H1 (cell line): ENCODE results near the gene SPTBN4. TPM values are rescaled to one million over a fixed set of nuclear protein-coding genes. Genes with fewer than 3 reads are reported as not detected.

Experiments
- CTCF ChIA-PET: fragments of 300-600 bp; sonication (Branson Sonifier 250); formaldehyde crosslinking; loops from one replicate; lab custom pipeline; 2021; ENCODE audit not compliant: partially characterized antibody; lab: Charles Lee
- POLR2A ChIA-PET: fragments of 300-600 bp; sonication (Branson Sonifier 250); formaldehyde crosslinking; loops from one replicate; lab custom pipeline; 2021; ENCODE audit warnings: inconsistent platforms; ENCODE audit not compliant: partially characterized antibody; lab: Charles Lee
- DNase-seq, 2 experiments: peaks; one replicate each; pipeline versions ENCODE4 v3.0.0 to v3.0.0-alpha.2; 2010 to 2022; ENCODE audit warnings: low spot score in 2 of 2, low read depth in 1 of 2, mixed read lengths in 1 of 2
- FAIRE-seq: peaks from 2 replicates; lab custom pipeline; 2011; peaks lifted over from hg19 to GRCh38; lab: Jason Lieb, UNC
- H2AFZ ChIP-seq: 2 replicates; pipeline ENCODE4 v1.8.1; 2012; ENCODE audit warnings: low read length, inconsistent platforms
- H2AK5ac ChIP-seq: 2 replicates; pipeline ENCODE4 v1.6.1; 2013; ENCODE audit warnings: low read depth, low read length
- H2BK120ac ChIP-seq: replicated peaks from 2 replicates; pipeline ENCODE3; 2013; ENCODE audit warnings: low read depth, low read length, inconsistent platforms
- H2BK12ac ChIP-seq: 2 replicates; pipeline ENCODE4 v1.6.1; 2013; ENCODE audit warnings: low read depth, low read length
- H2BK15ac ChIP-seq: 2 replicates; pipeline ENCODE4 v1.6.1; 2013; ENCODE audit warnings: low read length
- H2BK20ac ChIP-seq: 2 replicates; pipeline ENCODE4 v1.6.1; 2013; ENCODE audit warnings: low read length
- H2BK5ac ChIP-seq: 2 replicates; pipeline ENCODE4 v1.6.1; 2013; ENCODE audit warnings: low read depth, low read length
- H3K14ac ChIP-seq: 2 replicates; pipeline ENCODE4 v1.6.1; 2013; ENCODE audit warnings: inconsistent platforms; ENCODE audit not compliant: insufficient read length
- H3K18ac ChIP-seq: 2 replicates; pipeline ENCODE4 v1.6.1; 2013; ENCODE audit warnings: low read length; ENCODE audit errors: extremely low read depth
- H3K23ac ChIP-seq: 2 replicates; pipeline ENCODE4 v1.6.1; 2013; ENCODE audit warnings: inconsistent platforms; ENCODE audit not compliant: insufficient read length
- H3K23me2 ChIP-seq: 2 replicates; pipeline ENCODE4 v1.6.1; 2013; ENCODE audit warnings: low read depth, low read length
- H3K27ac ChIP-seq: 2 replicates; pipeline ENCODE4 v1.6.1; 2011; ENCODE audit warnings: low read depth, low read length, inconsistent platforms
- H3K27me3 ChIP-seq, 4 experiments: replicated peaks in 1 of 4; 1 replicate in 1 of 4; 2 replicates in 3 of 4; pipeline versions ENCODE4 v1.6.1 to v1.8.1; 2011 to 2013; ENCODE audit warnings: low read length in 3 of 4, mild to moderate bottlenecking in 3 of 4, inconsistent platforms in 2 of 4, mixed read lengths in 2 of 4, moderate library complexity in 1 of 4; ENCODE audit not compliant: control insufficient read depth in 3 of 4, insufficient read depth in 3 of 4; ENCODE audit errors: extremely low read depth in 1 of 4
- H3K36me3 ChIP-seq, 4 experiments: 2 replicates each; pipeline versions ENCODE4 v1.6.1 to v1.8.1; 2011 to 2013; ENCODE audit warnings: mild to moderate bottlenecking in 4 of 4, low read length in 3 of 4, moderate library complexity in 2 of 4, control low read depth in 1 of 4, inconsistent platforms in 1 of 4; ENCODE audit not compliant: insufficient read depth in 4 of 4, control insufficient read depth in 2 of 4
- H3K4ac ChIP-seq: replicated peaks from 2 replicates; pipeline ENCODE3; 2013; ENCODE audit warnings: low read length, low read depth, mixed read lengths, inconsistent platforms; ENCODE audit not compliant: insufficient read length
- H3K4me1 ChIP-seq, 4 experiments: replicated peaks in 1 of 4; 1 replicate in 1 of 4; 2 replicates in 3 of 4; pipeline versions ENCODE4 v1.6.1 to v1.8.1; 2011 to 2013; ENCODE audit warnings: low read length in 3 of 4, inconsistent platforms in 2 of 4, mixed read lengths in 1 of 4; ENCODE audit not compliant: insufficient read depth in 4 of 4, control insufficient read depth in 3 of 4
- H3K4me2 ChIP-seq, 2 experiments: 2 replicates each; pipeline versions ENCODE4 v1.6.1 to v1.8.1; 2011 to 2013; ENCODE audit warnings: low read depth in 2 of 2, low read length in 2 of 2, control low read depth in 1 of 2, inconsistent platforms in 1 of 2, mild to moderate bottlenecking in 1 of 2; ENCODE audit not compliant: insufficient read depth in 1 of 2
- H3K4me3 ChIP-seq, 4 experiments: fragments of 200-600, 300-600 bp in 1 of 4; sonication (generic), shearing (Covaris generic), sonication (Bioruptor Twin) in 1 of 4; 2 replicates each; pipeline versions ENCODE4 v1.5.1 to v1.8.1; 2011 to 2016; ENCODE audit warnings: low read length in 4 of 4, low read depth in 3 of 4, control low read depth in 2 of 4, inconsistent platforms in 2 of 4, mild to moderate bottlenecking in 2 of 4, mixed read lengths in 1 of 4, moderate library complexity in 1 of 4; ENCODE audit not compliant: insufficient read depth in 2 of 4; ENCODE audit errors: extremely low read depth in 1 of 4
- H3K56ac ChIP-seq: replicated peaks from 2 replicates; pipeline ENCODE3; 2013; ENCODE audit warnings: low read depth, mild to moderate bottlenecking, mixed read lengths, low read length, inconsistent platforms; ENCODE audit not compliant: insufficient read length
- H3K79me1 ChIP-seq: 2 replicates; pipeline ENCODE4 v1.6.1; 2013; ENCODE audit warnings: low read depth, low read length, control low read depth
- H3K79me2 ChIP-seq, 2 experiments: 2 replicates each; pipeline versions ENCODE4 v1.6.1 to v1.8.1; 2012 to 2013; ENCODE audit warnings: low read length in 2 of 2, mild to moderate bottlenecking in 2 of 2, inconsistent platforms in 1 of 2; ENCODE audit not compliant: insufficient read depth in 2 of 2, control insufficient read depth in 1 of 2
- H3K9ac ChIP-seq, 4 experiments: replicated peaks in 1 of 4; 1 replicate in 1 of 4; 2 replicates in 3 of 4; pipeline versions ENCODE4 v1.6.1 to v1.8.1; 2011 to 2013; ENCODE audit warnings: low read depth in 3 of 4, low read length in 3 of 4, control low read depth in 2 of 4, mild to moderate bottlenecking in 2 of 4, moderate library complexity in 2 of 4, inconsistent platforms in 1 of 4; ENCODE audit errors: extremely low read depth in 1 of 4
- H3K9me3 ChIP-seq, 2 experiments: 2 replicates each; pipeline versions ENCODE4 v1.6.1 to v1.8.1; 2012 to 2013; ENCODE audit warnings: mild to moderate bottlenecking in 2 of 2, moderate library complexity in 2 of 2, control low read depth in 1 of 2, inconsistent platforms in 1 of 2, low read depth in 1 of 2, low read length in 1 of 2, mixed read lengths in 1 of 2; ENCODE audit not compliant: insufficient read depth in 2 of 2
- H4K20me1 ChIP-seq, 2 experiments: replicated peaks in 1 of 2; 2 replicates each; pipeline versions ENCODE3 to v1.8.1; 2011 to 2013; ENCODE audit warnings: inconsistent platforms in 2 of 2, low read length in 2 of 2, mild to moderate bottlenecking in 1 of 2; ENCODE audit not compliant: insufficient read depth in 2 of 2, control insufficient read depth in 1 of 2
- H4K5ac ChIP-seq: 2 replicates; pipeline ENCODE4 v1.6.1; 2013; ENCODE audit warnings: low read length, low read depth, mixed read lengths, inconsistent platforms; ENCODE audit not compliant: insufficient read length
- H4K8ac ChIP-seq: 2 replicates; pipeline ENCODE4 v1.8.0; 2013; ENCODE audit warnings: mild to moderate bottlenecking, moderate library complexity, low read length, inconsistent platforms; ENCODE audit not compliant: insufficient read depth; ENCODE audit errors: extremely low read depth
- H4K91ac ChIP-seq: replicated peaks from 2 replicates; pipeline ENCODE3; 2013; ENCODE audit warnings: low read length, mixed read lengths, inconsistent platforms; ENCODE audit not compliant: insufficient read length
- JUN ChIP-seq: IDR thresholded peaks from 2 replicates; pipeline ENCODE4 v1.6.1; 2011; ENCODE audit warnings: low read depth, mild to moderate bottlenecking, improper control_type of control experiment, low read length
- KDM1A ChIP-seq: fragments of 200-600, 300-600 bp; sonication (generic); IDR thresholded peaks from 2 replicates; pipeline ENCODE4 v1.7.1; 2016; ENCODE audit warnings: mild to moderate bottlenecking, low read length, borderline replicate concordance
- WGBS, 2 experiments: shearing (Covaris generic) in 1 of 2; methylation state at CpG; one replicate each; pipeline versions ENCODE4 v1.1.6 to v1.1.7; 2013 to 2015; ENCODE audit warnings: low lambda C conversion rate in 2 of 2, mixed read lengths in 2 of 2, inconsistent platforms in 1 of 2, low coverage in 1 of 2, missing lambda C conversion rate in 1 of 2; ENCODE audit not compliant: insufficient replicate concordance in 2 of 2, insufficient coverage in 1 of 2, insufficient read length in 1 of 2; ENCODE audit errors: extremely low coverage in 1 of 2, missing lambda C conversion rate in 1 of 2; 5-methylcytosine and 5-hydroxymethylcytosine counted together
- polyA plus RNA-seq, 7 experiments: library from polyadenylated mRNA; depleted of rRNA in 3 of 7; stranded (reverse) in 5 of 7; unstranded in 2 of 7; fragments of >200 nt in 5 of 7; fragments of 200-250 nt in 2 of 7; gene quantifications; 1 replicate in 5 of 7; 2 replicates in 1 of 7; 4 replicates in 1 of 7; pipeline versions ENCODE4 v1.2.1 to v1.2.3, GENCODE V29; 2011 to 2013; ENCODE audit warnings: missing spikeins in 2 of 7, mixed read lengths in 2 of 7
- total RNA-seq: library from RNA; stranded (reverse); fragmentation: NEBNext Ultra II Directional; extraction: Animal tissue kit (Norgen Biotek cat#: 25700); gene quantifications from 2 replicates; pipeline ENCODE4 v1.2.1, GENCODE V29; 2021

SPTBN4 gene
- total and polyA plus RNA-seq, 2 of the 8 experiments (the other 6 are each of a cell fraction or from before 2014, with no cell fraction given) = 1.9 to 3.0 TPM

GRCh38 chr19:40552848-40553247, 86.0 kb downstream of the SPTBN4 start:
- Histone ChIP-seq H2AK5ac (no peak overlapping the region), H3K9ac (no peak overlapping the region), H3K18ac (no peak overlapping the region), H4K91ac (no peak overlapping the region), H2AFZ (no peak overlapping the region), H2BK20ac (no peak overlapping the region), H3K4me3 (no peak overlapping the region)
- no peak for FAIRE-seq
- POLR2A ChIA-PET = interaction anchor here (1.0 to 2.0 kb wide), 2 partner anchors 13 to 18 kb away, joined by 3 to 5 read pairs; no protein-coding TSS in a partner anchor
- TF ChIP-seq JUN (no peak), KDM1A (0 out of 2 replicates have a peak, but pooled peaks have one; percentile 55)
- TF ChIP-seq, all 59 proteins: peak for 1
- Histone ChIP-seq H3K27ac (no peak overlapping the region), H3K36me3 (no peaks in the 10 kb centered on the region), H4K20me1 (peaks cover 0 to 1% of the 10 kb centered on the region in 2 experiments), H3K79me2 (no peaks in the 10 kb centered on the region), H3K4ac (no peak overlapping the region), H3K79me1 (no peaks in the 10 kb centered on the region), H4K8ac (no peak overlapping the region), H3K14ac (no peak overlapping the region), H3K56ac (no peak overlapping the region), H3K4me1 (peaks cover 0 to 5% (median 2%) of the 10 kb centered on the region in 4 experiments; a peak in 4 of 7 replicates), H3K4me2 (no peak overlapping the region), H2BK12ac (no peak overlapping the region), H2BK15ac (no peak overlapping the region), H2BK120ac (no peak overlapping the region), H3K9me3 (no peaks in the 10 kb centered on the region), H3K27me3 (peaks cover 7 to 46% (median 41%) of the 10 kb centered on the region in 4 experiments), H3K23me2 (peaks cover 7% of the 10 kb centered on the region; the same call in 1 of the 2 replicates), H2BK5ac (no peak overlapping the region), H3K23ac (no peak overlapping the region), H4K5ac (no peak overlapping the region)
- DNase-seq = no peak
- WGBS, 2 experiments = 89% methylated on average over 3 of the region's 3 CpGs; no CpG with 5 or more reads in 1 of the 2 experiments
- CTCF ChIA-PET = interaction anchor here (0.7 to 9.2 kb wide), 9 partner anchors 14 to 89 kb away, joined by 3 to 95 read pairs (median 4); no protein-coding TSS in a partner anchor
